Osteoblast (primary cell): ENCODE data around the gene OR10X1. TPM values are rescaled to one million over a fixed set of nuclear protein-coding genes. Genes with fewer than 3 reads are reported as not detected.

Source experiments
- DNase-seq: peaks from one replicate; pipeline ENCODE4 v3.0.0; 2011; ENCODE audit warnings: low spot score, mixed read lengths; ENCODE audit not compliant: insufficient read length; ENCODE audit errors: missing footprints
- H2AFZ ChIP-seq: 2 replicates; pipeline ENCODE4 v1.6.0; 2011; ENCODE audit warnings: mild to moderate bottlenecking, low read length
- H3K27ac ChIP-seq: 2 replicates; pipeline ENCODE4 v1.5.1; 2011; ENCODE audit warnings: mild to moderate bottlenecking, low read depth, low read length, moderate library complexity
- H3K27me3 ChIP-seq: 2 replicates; pipeline ENCODE4 v1.6.0; 2012; ENCODE audit warnings: mild to moderate bottlenecking, control low read depth, inconsistent platforms, low read length, moderate library complexity; ENCODE audit not compliant: insufficient read depth
- H3K36me3 ChIP-seq: 2 replicates; pipeline ENCODE4 v1.5.1; 2011; ENCODE audit warnings: mild to moderate bottlenecking, low read length, control low read depth, moderate library complexity; ENCODE audit not compliant: insufficient read depth
- H3K4me1 ChIP-seq: 2 replicates; pipeline ENCODE4 v1.5.1; 2011; ENCODE audit warnings: mild to moderate bottlenecking, low read length, control low read depth, moderate library complexity; ENCODE audit not compliant: insufficient read depth
- H3K4me2 ChIP-seq: 2 replicates; pipeline ENCODE4 v1.6.0; 2011; ENCODE audit warnings: mild to moderate bottlenecking, low read length; ENCODE audit not compliant: insufficient read depth
- H3K4me3 ChIP-seq: fragments of 200-600 bp; sonication (generic); 3 replicates; pipeline ENCODE4 v1.5.1; 2012; ENCODE audit warnings: mild to moderate bottlenecking, low read length, inconsistent platforms; ENCODE audit not compliant: insufficient read depth
- H3K79me2 ChIP-seq: 2 replicates; pipeline ENCODE4 v1.6.0; 2012; ENCODE audit warnings: mild to moderate bottlenecking, low read length, control low read depth, inconsistent platforms; ENCODE audit not compliant: insufficient read depth
- H3K9me3 ChIP-seq: 2 replicates; pipeline ENCODE4 v1.5.1; 2011; ENCODE audit warnings: low read depth, low read length, control low read depth
- H4K20me1 ChIP-seq: 2 replicates; pipeline ENCODE4 v1.6.0; 2012; ENCODE audit warnings: mild to moderate bottlenecking, low read length, control low read depth; ENCODE audit not compliant: insufficient read depth
- CTCF ChIP-seq: IDR thresholded peaks from 2 replicates; pipeline ENCODE4 v1.5.1; 2011; ENCODE audit warnings: mild to moderate bottlenecking, low read depth, low read length, moderate library complexity; ENCODE audit errors: extremely low read depth
- total RNA-seq: library from RNA; depleted of rRNA; stranded (reverse); fragments of >200 nt; gene quantifications from 2 replicates; pipeline ENCODE4 v1.2.3, GENCODE V29; 2012

The OR10X1 gene
- total RNA-seq, 1 donor, result not detected

GRCh38 chr1:158547533-158547932, 32.2 kb downstream of the OR10X1 start:
- TF ChIP-seq CTCF, result no peak
- H3K27ac ChIP-seq, result no peak overlapping the region
- no peak overlapping the region for H2AFZ ChIP-seq

GRCh38 chr1:158537609-158538008, 42.1 kb downstream of the OR10X1 start:
- TF ChIP-seq CTCF, result no peak
- Histone ChIP-seq H3K27me3 (no peaks in the 10 kb centered on the region), H3K4me1 (no peaks in the 10 kb centered on the region), H3K4me2 (no peak overlapping the region), H3K27ac (no peak overlapping the region), H4K20me1 (no peaks in the 10 kb centered on the region), H2AFZ (no peak overlapping the region), H3K4me3 (no peak overlapping the region), H3K79me2 (no peaks in the 10 kb centered on the region), H3K36me3 (no peaks in the 10 kb centered on the region), H3K9me3 (no peaks in the 10 kb centered on the region)
- no peak for DNase-seq

More at GRCh38 chr1:158547533-158547932, 32.2 kb downstream of the OR10X1 start:
- H3K36me3 ChIP-seq, result no peaks in the 10 kb centered on the region
- H3K27me3 ChIP-seq, result no peaks in the 10 kb centered on the region
- DNase-seq, result no peak
- no peaks in the 10 kb centered on the region for H3K4me1 ChIP-seq
- H3K4me2 ChIP-seq, result no peak overlapping the region
- no peaks in the 10 kb centered on the region for H3K79me2 ChIP-seq
- no peak overlapping the region for H3K4me3 ChIP-seq
- no peaks in the 10 kb centered on the region for H3K9me3 ChIP-seq
- no peaks in the 10 kb centered on the region for H4K20me1 ChIP-seq

- no peaks in the 10 kb centered on the region for H4K20me1 ChIP-seq
- DNase-seq, result no peak
- H3K4me2 ChIP-seq, result no peak overlapping the region
- H3K9me3 ChIP-seq, result no peaks in the 10 kb centered on the region
- H3K27me3 ChIP-seq, result no peaks in the 10 kb centered on the region
- H3K79me2 ChIP-seq, result no peaks in the 10 kb centered on the region
- no peak overlapping the region for H3K27ac ChIP-seq
- no peaks in the 10 kb centered on the region for H3K36me3 ChIP-seq
- no peaks in the 10 kb centered on the region for H3K4me1 ChIP-seq
- no peak overlapping the region for H3K4me3 ChIP-seq
- H2AFZ ChIP-seq, result no peak overlapping the region
- TF ChIP-seq CTCF, result no peak
These were observed 45.2 kb downstream of the OR10X1 start for GRCh38 chr1:158534496-158534895.

Other genes with a start within 250 kb of the OR10X1 start
- gene CD1B, start 248.4 kb downstream of the OR10X1 start, total RNA-seq, result not detected in 2 replicates
- gene CD1E, start 226.0 kb downstream of the OR10X1 start, total RNA-seq, result not detected in 2 replicates
- not detected in 2 replicates for gene OR10T2, start 180.4 kb downstream of the OR10X1 start, total RNA-seq
- not detected in 2 replicates for gene OR10K2, start 153.7 kb downstream of the OR10X1 start, total RNA-seq
- gene OR10K1, start 118.1 kb downstream of the OR10X1 start, total RNA-seq, result not detected in 2 replicates
- not detected in 2 replicates for gene OR10R2, start 107.7 kb downstream of the OR10X1 start, total RNA-seq
- not detected in 2 replicates for gene OR6Y1, start 25.5 kb downstream of the OR10X1 start, total RNA-seq
- gene OR6P1, start 9.3 kb downstream of the OR10X1 start, total RNA-seq, result not detected in 2 replicates
- not detected in 2 replicates for gene OR10Z1, start 25.4 kb upstream of the OR10X1 start, total RNA-seq
- under 0.01 TPM in 2 replicates for gene SPTA1, start 106.8 kb upstream of the OR10X1 start, total RNA-seq
- gene OR6K2, start 120.8 kb upstream of the OR10X1 start, total RNA-seq, result not detected in 2 replicates
- gene OR6K3, start 140.8 kb upstream of the OR10X1 start, total RNA-seq, result not detected in 2 replicates
- not detected in 2 replicates for gene OR6K6, start 174.8 kb upstream of the OR10X1 start, total RNA-seq
- not detected in 2 replicates for gene OR6N1, start 192.3 kb upstream of the OR10X1 start, total RNA-seq
- not detected in 2 replicates for gene OR6N2, start 201.3 kb upstream of the OR10X1 start, total RNA-seq